Stimulated activated CD8-positive, alpha-beta memory T cell treated with anti-CD3 and anti-CD28 coated beads, Interleukin-4, amount 100 ng/mL, for 24 hours (primary cell): Measurements from ENCODE around the gene RBCK1.
A peak's percentile ranks its signal among the peaks of the same experiment; 100 is the strongest.
"Not testable (repeated sequence)": the region's sequence is repeated elsewhere in the genome, so short reads cannot be mapped to it uniquely, and the experiment has no call there.

Experiments used
- DNase-seq: peaks from one replicate; pipeline ENCODE4 v3.0.0-alpha.2; 2020; ENCODE audit warnings: low read depth

The RBCK1 gene

GRCh38 chr20:407953-408842, at the start of gene RBCK1:
Gene RBCK1, plus strand, starts transcription at chr20:408299. Its CDS starts 459 bp downstream, at chr20:408758.
- peak; percentile 80 for DNase-seq

GRCh38 chr20:358891-359555, 49.1 kb upstream of the RBCK1 start:
- no peak for DNase-seq

DNA sequence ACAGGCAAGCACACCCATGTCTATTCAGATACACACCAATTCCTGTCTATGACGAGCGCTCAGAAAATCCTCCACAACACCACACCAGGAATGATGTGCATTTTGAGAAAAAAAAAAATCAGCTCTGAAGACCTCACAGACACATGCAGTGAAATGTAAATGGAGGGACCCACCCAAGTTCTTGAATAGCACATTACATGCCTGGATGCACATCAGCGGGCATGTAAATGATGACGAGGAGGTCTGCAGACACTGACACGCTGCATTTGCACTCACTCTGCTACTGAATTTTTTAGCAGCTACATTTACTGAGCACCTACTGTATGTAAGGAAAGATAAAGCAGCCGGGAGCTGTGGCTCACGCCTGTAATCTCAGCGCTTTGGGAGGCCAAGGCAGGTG, 46.5 kb upstream of the RBCK1 start:
- no peak for DNase-seq

- DNase-seq = no peak
Measured at GRCh38 chr20:362271-363254, 45.5 kb upstream of the RBCK1 start.

GRCh38 chr20:363319-364078, 44.6 kb upstream of the RBCK1 start:
- DNase-seq = no peak

- no peak for DNase-seq
Measured at GRCh38 chr20:364905-365794, 42.9 kb upstream of the RBCK1 start.

DNA sequence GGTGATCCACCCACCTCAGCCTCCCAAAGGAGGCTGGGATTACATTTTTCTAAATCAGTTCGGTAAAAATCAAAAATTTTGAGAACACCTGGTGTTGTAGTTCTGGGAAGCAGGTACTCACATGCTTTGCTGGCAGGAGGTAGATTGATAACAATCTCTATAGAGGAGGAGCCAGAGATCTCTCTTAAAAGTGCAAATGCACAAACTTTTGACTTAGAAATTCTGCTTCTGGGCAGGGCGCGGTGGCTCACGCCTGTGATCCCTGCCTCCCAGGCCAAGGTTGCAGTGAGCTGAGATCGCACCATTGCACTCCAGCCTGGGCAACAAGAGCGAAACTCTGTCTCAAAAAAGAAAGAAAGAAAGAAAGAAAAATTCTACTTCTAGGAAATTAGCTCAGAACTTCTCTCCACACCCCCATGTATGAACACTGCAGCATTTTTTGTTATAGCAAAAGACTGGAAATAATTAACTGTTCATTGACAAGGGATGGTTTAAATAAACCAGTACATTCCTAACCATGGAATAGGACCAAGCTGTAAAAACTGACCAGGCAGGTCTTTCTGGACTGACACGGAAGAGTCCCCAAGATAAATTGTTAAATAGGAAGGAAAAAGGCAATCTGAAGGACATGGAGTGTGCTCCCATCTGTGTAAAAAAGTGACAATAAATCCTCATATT, 41.9 kb upstream of the RBCK1 start:
- no peak for DNase-seq

DNA sequence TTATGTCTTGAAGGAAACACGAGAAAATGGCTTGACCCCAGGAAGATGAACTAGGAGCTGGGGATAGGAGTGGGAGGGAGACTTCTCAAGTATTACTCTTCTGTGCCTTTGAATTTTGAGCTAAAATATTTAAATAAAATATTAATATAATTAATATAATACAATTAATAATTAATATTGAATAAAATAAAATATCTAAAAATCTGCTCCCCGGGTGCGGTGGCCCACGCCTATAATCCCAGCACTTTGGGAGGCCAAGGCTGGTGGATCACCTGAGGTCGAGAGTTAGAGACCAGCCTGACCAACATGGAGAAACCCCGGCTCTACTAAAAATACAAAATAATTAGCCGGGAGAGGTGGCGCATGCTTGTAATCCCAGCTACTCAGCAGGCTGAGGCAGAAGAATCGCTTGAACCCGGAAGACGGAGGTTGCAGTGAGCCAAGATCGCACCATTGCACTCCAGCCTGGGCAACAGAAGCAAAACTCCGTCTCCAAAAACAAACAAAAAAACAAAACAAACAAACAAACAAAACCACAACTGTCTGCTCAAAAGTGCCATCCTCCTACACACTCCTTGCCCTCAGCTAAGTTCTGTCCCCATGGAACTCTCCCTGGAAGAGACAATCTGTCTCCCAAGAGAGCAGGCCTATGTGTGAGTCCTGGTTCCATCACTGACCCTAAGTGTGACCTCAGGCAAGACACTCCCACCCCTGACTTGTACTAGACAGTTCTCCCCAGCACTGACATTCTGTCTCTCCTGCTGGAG, 41.2 kb upstream of the RBCK1 start:
- no peak for DNase-seq

GRCh38 chr20:367486-367887, 40.6 kb upstream of the RBCK1 start:
- no peak for DNase-seq

GRCh38 chr20:368915-369314, 39.2 kb upstream of the RBCK1 start:
- no peak for DNase-seq

GRCh38 chr20:370151-370600, 37.9 kb upstream of the RBCK1 start:
- DNase-seq = no peak

DNA sequence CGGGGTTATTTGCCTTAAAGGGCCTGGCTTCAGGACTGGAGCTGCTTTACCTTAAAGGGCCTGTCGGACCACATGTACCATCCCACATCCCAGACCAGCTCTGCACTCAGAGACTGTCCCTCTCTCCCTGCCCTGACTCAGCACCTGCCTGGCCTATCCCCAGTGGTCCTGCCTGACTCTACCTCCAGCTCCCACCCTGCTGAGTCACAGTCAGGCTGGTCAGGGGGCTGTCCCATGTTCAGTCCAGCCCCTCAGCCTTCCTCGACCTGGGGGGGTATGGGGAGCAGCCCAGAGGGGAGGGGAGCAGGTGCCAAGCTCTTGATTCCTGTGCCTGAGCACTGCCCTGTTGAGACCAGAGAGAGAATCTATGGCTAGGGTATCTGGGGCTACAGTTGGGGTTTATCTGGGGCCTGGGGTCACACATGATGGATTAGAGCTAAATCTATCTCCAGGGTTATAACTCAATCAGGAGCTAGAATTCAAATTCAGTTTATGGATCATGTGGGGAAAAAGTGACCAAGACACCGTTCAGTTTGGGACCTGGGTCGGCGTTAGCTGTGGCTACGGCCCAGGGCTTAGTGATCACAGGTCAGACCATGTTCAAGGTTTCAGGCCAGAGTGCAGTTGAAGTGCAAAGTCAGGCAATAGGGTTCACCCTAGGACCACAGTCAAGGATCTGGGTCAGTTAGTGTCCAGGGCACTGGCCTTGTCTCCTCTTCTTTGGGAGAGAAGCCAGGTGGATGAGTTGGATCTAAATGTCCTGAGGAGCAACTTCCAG, 36.9 kb upstream of the RBCK1 start:
- no peak for DNase-seq

DNA sequence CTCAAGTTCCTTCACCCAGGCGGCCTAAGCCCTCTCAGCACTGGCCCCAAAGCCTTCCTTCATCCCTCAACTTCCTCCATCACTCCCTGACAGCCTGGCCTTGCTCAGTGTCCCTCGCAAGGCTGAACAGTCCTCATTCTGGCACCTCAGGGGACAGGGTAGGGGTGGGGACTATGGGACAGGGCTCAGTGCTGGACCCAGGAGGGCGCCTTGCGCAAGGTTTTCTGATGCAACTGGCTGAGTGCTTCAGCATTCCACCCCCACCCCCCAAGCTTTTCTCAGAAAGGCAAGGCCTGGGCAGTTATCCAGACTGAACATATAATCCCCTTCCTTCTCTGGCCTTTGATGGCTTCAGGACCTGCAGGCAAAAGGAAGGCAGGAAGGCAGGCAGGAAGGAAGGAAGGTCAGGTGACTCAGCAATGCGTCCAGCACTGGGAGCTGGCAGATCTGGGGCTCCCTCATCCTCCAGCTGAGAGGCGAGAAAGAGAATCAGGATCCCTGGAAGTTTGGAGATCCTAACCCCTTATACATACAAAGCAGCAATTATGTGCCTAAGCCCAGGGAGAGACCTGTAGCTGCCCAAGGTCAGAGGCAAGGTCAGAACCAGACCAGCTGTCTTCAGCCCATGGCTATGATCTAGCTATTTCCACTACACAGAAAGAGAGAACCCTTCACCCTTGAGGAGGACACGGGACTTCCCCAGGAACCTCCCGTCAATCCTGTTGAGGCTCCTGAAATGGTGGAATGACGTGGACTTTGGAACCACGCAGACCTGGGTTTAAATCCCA, 36.1 kb upstream of the RBCK1 start:
- DNase-seq = no peak

GRCh38 chr20:372543-373082, 35.5 kb upstream of the RBCK1 start:
- DNase-seq = not testable (repeated sequence)

DNA sequence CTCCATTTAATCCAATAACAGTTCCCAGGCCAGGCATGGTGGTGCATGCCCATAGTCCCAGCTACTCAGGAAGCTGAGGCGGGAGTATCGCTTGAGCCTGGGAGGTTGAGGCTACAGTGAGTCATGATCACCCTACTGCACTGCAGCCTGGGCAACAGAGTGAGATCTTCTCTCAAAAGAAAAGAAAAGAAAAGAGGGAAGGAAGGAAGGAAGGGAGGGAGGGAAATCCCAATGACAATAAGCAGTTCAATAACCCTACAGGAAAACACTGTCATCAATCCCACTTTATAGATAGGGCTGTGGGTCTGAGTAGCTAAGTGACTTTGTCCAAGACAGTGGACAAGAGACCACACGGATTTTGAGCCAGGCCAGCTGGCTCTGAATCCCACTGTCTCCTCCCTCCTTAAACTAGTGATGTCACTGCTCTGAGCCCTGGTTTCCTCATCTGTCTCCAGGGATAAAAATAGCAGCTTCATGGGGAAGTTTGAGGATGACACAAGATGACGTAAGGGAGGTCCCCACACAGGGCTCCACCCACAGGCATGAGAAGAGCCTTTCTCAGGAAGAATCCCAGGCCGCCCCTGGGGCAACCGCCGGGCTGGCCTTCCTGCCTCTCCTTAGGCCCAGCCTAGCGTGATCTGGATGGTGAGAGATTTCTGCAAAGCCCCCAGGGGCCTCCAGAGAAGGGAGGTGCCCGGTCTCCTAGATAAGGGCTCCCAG, 34.8 kb upstream of the RBCK1 start:
- DNase-seq = no peak

DNA sequence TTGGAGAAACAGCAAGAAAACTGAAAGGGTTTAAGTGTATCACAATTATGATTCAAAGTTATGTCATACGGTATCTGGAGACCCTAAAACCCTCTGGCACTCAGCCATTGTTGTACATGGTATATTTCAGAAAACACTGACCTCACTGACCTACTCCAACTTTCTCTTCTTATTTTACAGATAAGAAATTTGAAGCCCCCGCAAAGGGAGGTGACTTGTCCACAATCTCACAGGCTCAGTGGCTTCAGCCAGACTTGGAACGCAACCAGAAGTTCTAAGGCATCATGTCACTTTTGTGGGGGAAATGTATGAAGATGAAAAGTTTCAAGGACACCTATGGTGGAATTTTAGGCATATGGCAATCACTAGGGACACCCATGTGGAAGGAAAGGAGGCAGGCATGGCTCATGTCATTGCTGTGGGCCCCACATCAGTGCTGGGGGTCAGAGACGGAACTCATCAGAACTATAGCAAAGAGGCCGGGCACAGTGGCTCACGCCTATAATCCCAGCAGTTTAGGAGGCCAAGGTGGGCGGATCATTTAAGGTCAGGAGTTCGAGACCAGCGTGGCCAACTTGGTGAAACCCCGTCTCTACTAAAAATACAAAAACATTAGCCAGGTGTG, 32.7 kb upstream of the RBCK1 start:
- DNase-seq = no peak
